Middle frontal gyrus (tissue), 1 donor: Measurements from ENCODE around the gene NIT1.
"Not testable (repeated sequence)": the region's sequence is repeated elsewhere in the genome, so short reads cannot be mapped to it uniquely, and the experiment has no call there.

Experiments used
- DNase-seq: peaks from one replicate; pipeline ENCODE4 v3.0.0-alpha.2; 2015; ENCODE audit warnings: low spot score; ENCODE audit errors: extremely low spot score

NIT1 gene

DNA sequence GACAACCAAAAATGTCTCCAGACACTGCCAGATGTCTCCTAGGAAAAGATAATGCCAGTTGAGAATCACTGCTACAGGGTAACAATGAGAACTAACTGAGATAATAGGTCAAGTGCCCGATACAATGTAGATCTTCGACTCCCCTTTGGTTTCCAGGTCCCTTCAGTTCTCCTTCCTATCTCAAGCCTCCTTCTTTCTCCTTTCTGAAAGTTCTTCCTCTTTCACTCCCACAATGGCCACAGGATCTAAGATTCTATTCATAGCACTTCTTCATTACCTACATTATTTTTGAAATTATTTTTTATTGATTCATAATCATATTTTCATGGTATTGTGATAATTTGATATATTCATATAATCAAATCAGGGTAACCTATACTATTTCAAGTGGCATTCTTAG lies 6.4 kb upstream of the NIT1 start:
- no peak for DNase-seq

DNA sequence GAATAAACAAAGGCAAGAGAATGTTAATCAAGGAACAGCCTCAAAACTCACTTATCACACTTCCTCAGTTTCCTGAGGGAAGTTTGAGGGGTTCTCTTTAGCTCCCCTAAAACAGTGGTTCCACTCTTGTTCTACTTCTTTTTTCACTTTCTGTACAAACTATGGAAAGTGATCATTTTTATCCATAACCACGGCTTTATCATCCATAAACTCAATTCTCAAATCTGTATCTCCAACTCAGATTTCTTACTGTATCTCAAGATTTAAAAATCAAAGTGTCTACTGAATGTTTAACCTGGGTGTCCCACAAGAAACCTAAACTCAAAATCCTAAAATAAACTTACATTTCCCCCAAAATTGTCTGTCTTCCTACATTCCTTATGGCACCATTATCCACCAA lies 4.0 kb upstream of the NIT1 start:
- DNase-seq: no peak

DNA sequence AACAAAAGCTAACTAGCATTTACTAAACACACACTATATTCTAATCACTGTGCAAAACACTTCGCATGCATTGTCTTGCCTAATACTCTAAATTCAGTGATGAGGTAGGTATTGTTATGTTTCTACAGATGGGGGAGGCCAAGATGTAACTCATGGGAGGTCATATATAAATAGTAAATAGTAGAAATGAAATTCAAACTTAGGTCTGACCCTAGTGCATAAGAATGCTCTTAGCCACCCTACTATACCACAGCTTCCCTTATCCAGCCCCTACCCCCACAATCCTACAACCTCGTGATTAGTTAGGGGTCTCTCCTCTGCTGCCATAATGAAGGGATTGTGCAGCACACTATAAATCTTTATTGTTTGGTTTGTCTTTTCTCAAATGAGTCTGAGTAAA lies 3.3 kb upstream of the NIT1 start:
- no peak for DNase-seq

DNA sequence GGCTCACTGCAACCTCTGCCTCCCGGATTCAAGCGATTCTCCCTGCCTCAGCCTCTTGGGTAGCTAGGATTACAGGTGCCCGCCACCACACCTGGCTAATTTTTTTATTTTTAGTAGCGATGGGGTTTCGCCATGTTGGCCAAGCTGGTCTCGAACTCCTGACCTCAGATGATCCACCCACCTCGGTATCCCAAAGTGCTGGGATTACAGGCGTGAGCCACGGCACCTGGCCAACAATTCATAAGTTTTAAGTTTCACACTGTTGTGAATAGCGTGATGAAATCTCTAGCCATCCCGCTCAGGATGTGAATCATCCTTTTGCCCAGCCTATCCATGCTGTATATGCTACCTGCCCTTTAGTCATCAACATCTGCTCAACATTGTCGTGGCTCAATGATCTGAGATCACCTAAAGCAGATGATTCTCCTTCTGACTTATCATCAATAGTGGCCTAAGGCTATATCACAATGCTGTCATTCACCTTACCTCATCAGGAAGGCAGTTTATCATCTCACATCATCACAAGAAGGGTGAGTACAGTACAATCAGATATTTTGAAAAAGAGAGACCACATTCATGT lies 2.7 kb upstream of the NIT1 start:
- DNase-seq: no peak

DNA sequence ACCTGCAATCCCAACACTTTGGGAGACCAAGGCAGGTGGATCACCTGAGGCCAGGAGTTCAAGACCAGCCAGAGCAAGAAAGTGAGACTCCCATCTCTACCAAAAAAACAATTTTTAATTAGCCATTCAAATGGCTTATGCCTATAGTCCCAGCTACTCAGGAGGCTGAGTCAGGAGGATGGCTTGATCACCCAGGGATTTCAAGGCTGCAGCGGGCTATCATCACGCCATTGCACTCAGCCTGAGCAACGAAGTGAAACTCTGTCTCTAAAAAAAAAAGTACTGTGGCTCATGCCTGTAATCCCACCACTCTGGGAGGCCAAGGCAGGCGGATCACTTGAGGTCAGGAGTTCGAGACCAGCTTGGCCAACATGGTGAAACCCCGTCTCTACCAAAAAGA lies 1.9 kb upstream of the NIT1 start:
- DNase-seq: not testable (repeated sequence)

DNA sequence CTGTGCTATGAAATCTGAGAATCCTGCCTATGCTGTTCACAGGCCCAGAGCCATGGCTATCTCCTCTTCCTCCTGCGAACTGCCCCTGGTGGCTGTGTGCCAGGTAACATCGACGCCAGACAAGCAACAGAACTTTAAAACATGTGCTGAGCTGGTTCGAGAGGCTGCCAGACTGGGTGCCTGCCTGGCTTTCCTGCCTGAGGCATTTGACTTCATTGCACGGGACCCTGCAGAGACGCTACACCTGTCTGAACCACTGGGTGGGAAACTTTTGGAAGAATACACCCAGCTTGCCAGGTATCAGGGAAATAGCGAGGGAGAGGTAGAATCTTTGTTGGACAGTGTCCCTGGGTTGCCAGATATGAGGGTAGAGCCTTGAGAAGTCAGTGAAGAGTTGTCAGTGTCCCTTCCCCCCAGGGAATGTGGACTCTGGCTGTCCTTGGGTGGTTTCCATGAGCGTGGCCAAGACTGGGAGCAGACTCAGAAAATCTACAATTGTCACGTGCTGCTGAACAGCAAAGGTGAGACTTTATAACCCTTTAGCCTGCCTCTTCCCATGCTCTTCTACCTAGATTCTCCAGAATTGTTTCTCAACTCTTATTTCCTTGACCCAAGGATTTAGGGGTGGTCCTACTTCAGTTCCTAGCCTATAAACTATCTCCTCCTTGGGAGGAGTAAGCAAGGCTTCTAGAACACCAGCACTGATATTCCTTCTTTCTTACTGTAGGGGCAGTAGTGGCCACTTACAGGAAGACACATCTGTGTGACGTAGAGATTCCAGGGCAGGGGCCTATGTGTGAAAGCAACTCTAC lies 1.4 kb downstream of the NIT1 start:
- no peak for DNase-seq

DNA sequence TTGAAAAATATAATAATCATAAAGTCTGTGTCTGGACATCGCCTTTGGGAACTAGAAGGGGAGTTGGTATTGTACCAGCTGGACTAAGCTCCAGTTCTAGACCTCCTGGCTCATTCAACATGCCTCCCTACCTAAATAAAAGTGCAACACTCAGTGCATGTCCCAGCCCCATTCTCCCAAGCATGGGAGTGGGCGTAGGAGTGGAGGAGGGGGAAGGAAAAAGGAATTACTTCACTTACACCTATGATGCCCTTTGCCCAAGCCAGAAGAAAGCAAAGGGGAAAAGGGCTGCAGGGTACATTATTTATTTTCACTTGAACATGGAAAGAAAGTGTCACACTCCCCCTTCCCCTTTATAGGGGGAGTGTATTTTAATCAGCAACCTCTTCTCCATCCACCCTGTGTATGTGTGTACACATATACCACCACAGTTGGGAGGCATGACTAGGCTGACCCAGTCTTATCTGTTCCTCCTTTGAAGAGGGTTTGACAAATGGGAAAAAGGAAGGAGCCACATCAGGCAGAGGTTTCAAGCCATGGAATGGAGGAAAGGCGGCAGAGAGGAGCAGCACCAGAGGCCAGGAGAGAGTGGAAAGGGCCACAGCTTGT lies 3.2 kb downstream of the NIT1 start:
- DNase-seq: no peak

DNA sequence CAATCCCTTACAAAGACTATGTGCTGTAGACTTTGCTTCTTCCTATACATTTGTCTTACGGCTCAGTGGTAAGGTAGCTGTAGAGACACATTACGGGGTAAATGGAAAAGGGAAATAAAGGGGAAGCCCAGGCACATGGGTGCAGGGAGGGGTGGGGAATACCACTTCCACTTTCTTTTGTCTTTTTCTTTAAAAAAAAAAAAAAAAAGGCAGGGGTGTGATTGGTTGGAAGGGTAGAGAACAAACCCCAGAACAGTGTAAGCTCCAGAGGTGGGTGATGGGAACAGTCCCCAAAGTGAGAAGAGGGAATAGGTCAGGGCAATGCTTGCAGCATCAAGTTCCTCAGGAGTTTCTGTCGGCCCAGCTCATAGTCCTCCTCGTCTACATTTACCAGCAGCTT lies 3.9 kb downstream of the NIT1 start:
- no peak for DNase-seq

DNA sequence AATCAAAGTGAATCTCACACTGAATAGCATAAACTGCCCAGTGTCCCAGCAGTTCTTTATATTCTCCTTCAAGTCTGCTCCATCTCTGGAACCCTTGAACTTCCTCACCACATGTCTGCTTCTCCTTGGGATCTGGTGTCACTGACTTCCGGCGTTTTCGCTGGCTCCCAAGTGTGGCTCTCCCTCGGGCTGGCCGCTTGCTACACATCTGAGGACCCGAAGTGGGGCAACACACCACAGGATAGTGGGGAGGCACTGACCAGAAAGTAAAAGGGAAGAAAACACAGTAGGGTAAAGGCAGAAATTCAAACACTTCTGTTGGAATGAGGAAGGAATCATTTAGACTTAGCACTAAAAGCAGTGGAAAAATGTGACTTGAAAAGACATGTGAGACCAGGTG lies 5.1 kb downstream of the NIT1 start:
- no peak for DNase-seq

DNA sequence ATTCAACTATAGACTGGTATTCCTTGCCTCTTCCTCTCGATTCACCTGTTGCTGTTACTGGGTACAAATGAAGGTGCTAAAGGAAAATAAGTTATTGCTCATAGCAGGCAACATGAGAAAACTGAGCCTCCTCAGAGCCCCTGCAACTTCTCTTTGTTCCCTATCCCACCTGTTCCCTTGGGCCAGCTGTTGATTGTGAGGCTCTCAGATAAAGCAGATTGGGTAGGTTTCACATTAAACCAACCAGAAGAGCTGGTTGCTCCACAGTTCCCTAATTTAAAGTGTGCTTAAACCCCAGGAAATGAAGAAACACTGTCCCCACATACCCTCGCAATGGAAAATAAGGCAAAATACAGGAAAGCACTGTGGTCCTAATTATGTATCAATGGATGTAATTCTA lies 9.7 kb downstream of the NIT1 start:
- DNase-seq: no peak

DNA sequence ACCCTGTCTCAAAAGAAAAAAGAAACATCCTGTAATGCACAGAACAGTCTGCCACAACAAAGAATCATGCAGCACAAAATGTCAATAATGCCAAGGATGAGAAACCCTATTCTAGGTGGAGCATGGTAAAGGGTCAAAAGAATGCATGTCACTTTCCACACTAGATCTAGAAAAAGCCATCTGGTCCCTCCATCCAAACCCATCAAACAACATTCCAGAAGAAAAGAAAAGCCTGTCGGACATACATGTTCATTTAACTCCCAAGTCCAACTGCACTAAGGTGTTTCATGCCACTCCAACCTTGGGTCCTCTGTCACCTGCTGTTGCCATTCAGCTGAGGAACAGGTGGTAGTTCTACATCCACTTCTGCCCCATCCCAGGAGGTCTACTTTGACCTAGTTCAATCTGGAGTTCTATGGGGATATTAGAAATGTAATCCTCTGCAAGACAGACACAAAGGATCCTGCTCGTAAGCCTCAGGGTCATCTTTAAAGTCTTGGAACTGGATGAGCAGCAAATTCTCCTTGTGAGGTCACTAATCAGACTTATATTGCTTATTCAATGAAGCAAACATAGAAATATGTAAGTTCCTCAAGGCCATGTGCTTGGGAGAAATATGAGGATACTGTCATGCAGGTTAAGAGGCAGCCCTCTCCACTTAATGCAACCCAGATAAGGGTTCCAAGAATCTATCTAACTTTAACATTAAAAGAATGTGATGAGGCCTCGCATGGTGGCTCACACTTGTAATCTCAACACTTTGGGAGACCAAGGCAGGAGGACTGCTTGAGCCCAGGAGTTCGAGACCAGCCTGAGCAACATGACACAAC lies 10.9 kb downstream of the NIT1 start:
- no peak for DNase-seq

DNA sequence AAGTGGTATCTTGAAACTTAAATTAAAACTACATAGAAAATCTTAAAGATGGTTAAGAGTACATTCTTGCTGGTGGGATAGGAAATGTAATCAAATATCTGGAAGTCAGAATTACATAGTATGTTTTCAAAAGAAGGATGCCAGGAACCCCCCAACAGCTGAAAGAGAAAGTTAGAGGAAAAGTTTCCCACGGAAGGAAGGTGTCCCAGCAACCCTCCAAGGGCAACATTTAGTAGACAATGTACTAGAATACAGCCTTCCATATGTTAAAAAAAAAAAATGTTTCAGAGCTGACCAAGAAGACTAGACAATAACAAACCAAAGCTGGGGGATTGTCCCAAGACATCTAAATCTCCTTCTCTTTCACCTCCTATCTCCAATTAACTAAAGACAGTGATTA lies 12.4 kb downstream of the NIT1 start:
- no peak for DNase-seq

DNA sequence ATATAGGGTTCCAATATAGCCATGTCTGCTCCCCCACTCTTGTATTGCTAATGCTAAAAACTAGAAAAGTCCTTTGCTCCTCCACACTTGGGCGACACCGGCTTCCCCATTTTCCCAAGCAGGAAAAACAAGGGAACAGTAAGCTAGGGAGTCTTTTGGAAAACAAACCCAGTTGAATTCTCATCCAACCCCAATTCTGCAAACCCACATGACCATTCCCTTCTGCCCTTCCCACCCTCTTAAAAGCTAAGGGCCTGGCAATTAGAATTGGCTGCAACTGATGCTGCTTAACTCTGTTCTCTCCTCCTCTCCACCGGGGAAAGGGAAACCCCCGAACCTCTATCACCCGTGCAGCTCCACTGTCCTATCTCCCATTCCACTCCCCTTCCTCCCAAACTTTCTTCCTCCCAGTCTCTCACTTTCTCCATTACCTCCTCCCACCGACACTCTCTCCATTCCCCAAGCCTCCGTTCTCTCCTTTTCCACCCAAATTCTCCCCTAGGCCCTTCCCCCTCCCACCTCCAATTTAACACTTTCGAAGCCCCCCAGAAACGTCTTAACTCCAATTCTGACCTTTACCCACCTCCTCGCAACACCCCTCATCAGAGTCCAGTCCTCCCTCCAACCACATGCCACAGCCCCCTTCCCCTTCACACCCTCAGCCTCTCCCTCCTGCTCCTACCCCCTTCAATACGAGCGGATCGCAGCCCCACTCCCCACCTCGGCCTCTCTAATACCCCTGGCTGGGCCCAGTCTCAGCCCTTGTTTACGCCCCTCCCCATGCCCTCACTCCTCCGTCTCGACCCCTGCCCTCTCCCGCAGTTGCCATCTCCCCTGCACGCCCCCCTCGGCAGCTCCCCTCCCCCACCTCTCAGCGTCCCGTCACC lies 13.9 kb downstream of the NIT1 start:
- no peak for DNase-seq

DNA sequence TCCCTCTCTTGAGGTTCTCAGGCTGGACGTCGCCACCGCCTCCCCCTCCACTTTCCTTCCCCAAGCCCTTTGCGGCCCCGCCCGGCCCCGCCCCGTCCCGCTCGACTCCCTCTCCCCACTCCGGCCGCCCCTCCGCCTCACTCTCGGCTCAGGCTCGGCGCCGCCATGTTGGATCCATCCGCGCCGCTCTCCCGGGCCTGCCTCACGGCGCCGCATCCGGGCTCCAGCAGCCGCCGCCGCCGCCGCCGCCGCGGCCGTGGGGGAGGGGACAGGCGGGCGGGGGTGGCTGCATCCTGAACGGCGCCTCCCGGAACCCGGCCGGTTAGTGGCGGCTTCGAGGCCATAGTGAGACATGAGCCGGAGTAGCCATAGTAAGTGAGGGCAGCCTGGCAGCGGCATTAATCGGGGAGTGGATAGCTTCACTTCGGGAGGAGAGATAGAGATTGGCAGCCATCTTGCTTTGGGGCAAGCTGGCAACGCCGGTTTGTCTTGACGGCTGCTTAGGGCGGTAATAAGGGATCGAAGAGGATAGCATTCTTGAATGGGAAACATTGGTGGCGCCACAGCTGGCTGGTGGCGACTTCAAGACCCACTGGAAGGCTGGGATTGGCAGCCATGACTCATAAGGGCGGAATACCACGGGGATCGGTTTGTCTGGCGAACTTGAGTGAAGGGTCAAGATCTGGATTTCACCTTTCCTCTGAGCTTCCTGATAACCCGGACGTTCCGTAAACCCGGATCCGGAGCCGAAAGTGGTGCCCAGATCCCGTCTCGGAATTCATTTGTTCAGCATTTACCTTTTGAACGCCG lies 14.7 kb downstream of the NIT1 start, which contains the start of gene DEDD:
Gene DEDD, minus strand, starts transcription at position 258 of the 810 bp plus-strand sequence. CDS start 8,205 bp downstream, outside the sequence.
- peak; percentile 92 for DNase-seq

DNA sequence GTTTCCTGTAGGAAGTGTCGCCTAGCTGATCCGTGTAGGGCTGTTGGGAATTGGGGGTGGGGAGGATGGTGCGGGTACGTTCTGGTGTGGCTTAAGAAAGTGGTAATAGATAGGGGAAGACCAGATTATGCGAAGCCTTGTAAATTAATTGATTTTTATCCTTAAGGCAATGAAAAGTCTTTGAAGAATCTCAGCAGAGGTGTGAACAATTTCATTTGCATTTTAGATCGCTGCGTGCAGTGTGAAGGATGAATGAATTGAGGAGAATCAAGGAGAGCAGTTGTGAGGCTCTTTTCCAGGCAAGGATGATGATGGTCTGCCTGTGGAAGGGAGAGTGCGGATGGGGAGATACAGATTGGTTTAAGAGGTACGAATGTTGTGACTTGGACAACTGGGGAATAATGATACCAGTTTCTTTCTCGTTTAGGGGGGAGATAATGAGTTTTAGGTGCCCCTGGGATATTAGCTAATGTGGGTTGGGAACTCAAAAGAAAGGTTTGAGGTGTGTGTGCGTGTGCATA lies 15.4 kb downstream of the NIT1 start:
- no peak for DNase-seq

DNA sequence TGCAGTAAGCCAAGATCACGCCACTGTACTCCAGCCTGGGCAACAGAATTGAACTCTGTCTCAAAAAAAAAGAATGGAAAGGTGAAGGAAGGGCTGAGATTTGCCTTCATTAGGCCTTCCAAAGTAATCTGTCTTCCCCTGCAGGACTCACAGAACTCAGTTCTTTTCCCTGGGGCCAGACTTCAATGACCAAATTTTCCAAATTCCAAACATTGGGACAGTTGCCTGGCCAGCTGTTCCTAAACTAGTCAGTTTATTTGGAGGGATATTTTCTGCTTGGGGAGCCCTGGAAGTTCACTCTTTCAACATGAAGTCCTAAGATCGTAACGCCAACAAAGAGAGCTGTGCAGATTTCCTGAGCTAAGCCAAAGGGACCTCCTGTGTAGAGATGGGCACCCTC lies 20.0 kb downstream of the NIT1 start:
- no peak for DNase-seq

DNA sequence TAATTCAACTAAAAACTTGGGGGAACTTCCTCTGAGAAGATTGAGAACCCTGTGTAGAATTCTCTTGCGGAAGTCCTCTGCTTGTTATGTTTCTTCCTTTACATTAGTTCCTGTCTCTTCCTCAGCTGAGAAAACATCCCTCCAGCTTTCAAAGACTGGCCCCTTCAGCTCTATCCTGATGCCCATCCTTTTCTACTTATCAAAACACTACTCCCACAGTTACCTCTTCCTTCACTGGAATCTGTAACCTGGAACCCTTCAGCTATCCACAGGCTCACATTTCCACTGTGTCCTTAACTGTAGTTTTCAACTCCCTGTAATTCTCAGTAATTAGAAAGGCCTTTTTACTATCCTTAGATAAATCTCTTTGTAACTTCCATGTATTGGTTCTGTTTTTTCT lies 20.5 kb downstream of the NIT1 start:
- DNase-seq: no peak

DNA sequence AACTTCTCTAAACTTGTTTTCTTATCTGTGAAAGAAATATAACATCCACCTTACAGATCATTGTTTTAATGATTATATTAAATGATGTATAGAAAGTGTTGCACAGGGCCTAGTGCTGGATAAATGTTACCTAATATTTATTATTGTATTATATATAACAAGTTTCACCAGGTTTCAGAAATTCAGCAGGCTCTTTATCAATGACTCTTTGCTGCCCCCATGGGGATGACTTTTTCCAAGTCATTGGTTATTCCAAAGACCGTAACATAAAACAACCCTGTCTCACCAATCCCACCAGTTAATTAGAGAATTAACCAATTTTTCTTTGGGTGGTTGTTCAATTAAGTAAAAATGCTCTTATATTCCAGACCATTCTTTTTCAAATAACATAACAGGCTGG lies 21.9 kb downstream of the NIT1 start:
- DNase-seq: no peak

DNA sequence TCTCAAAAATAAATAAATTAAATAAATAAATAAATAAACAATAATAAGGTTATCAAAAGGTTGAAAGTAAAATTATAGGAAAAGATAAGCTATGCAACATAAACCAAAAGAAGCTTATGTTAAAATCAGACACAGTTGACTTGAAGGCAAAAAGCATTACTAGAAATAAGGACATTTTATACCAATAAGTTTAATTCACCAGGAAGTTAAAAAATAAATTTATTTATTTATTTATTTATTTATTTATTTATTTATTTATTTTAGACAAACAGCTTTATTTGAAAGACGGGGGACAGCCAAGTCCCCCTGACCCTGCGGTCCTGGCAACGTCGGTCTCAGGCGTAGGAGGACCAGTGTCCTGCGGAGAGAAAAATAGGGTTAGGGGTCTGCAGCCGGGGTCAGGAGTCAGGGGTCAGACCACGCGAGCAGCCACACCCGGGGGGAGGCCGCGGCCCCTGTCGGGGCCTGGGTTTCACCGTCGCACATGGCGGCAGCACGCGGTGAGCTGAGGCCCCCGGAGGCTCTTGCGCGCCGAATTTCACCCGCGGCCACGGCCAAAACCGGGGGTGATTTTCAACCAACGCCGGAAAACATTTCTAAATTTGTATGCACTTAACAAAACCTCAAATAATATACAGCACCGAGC lies 23.0 kb downstream of the NIT1 start:
- DNase-seq: no peak
